ENCODE measurements around the gene VWA7.

GRCh38 chr6:31815025-31815838 is 38.1 kb upstream of the VWA7 start, which contains the start of the genes HSPA1A and HSPA1L:
- TF ChIP-seq POLR2A (IDR thresholded peaks at IDR 0.05) (peak; percentile 100), CTCF (IDR thresholded peaks at IDR 0.05) (peak in 1 of 4 experiments; percentile 18), POLR2AphosphoS5 (IDR thresholded peaks at IDR 0.05) (peak; percentile 100)

Data from prostate gland (tissue), 2 donors.